Left cardiac atrium (tissue), 4 donors: ENCODE data around the gene BSND. TPM values are rescaled to one million over a fixed set of nuclear protein-coding genes. Genes with fewer than 3 reads are reported as not detected.

Source experiments
- ATAC-seq, 2 donors: fragments of 200-7000 bp; cut with Tn5 transposase; one replicate each; pipeline ENCODE4 v1.9.1; 2020; ENCODE audit warnings: mild to moderate bottlenecking in 2 of 2, moderate library complexity in 2 of 2
- DNase-seq: peaks from one replicate; pipeline ENCODE4 v3.0.0-alpha.2; 2020
- intact Hi-C, 2 donors: fragments of 100-400 bp; cut with DNase I; formaldehyde crosslinking; loops; one replicate each; pipeline versions ENCODE4 v1.14.1 to v1.15.1; 2022 to 2023
- total RNA-seq, 2 donors: library from RNA; stranded (reverse); fragmentation: NEBNext Ultra II Directional; extraction: Animal tissue kit (Norgen Biotek cat#: 25700); gene quantifications; one replicate each; pipeline ENCODE4 v1.2.1, GENCODE V29; 2021
- donor health status: DM: no; HTN: yes; CAD: no.
- donor health status: DM: no; HTN: yes; CAD: no; lungs with severe emphysema.
- donor health status: DM: yes; HTN: yes; CAD: no.
- donor health status: Dilated cardiomyopathy.

BSND gene
- total RNA-seq, 2 donors from 2014 or later: not detected

GRCh38 chr1:55053265-55053954 lies 54.7 kb downstream of the BSND start:
- DNase-seq (peak; percentile 50), ATAC-seq (peak in 1 of 2 donors; percentile 32)
- intact Hi-C loops: no loop called here

- DNase-seq (no peak), ATAC-seq (no peak)
- intact Hi-C loops: no loop called here
These were observed 55.7 kb downstream of the BSND start for GRCh38 chr1:55054396-55054795.

DNA sequence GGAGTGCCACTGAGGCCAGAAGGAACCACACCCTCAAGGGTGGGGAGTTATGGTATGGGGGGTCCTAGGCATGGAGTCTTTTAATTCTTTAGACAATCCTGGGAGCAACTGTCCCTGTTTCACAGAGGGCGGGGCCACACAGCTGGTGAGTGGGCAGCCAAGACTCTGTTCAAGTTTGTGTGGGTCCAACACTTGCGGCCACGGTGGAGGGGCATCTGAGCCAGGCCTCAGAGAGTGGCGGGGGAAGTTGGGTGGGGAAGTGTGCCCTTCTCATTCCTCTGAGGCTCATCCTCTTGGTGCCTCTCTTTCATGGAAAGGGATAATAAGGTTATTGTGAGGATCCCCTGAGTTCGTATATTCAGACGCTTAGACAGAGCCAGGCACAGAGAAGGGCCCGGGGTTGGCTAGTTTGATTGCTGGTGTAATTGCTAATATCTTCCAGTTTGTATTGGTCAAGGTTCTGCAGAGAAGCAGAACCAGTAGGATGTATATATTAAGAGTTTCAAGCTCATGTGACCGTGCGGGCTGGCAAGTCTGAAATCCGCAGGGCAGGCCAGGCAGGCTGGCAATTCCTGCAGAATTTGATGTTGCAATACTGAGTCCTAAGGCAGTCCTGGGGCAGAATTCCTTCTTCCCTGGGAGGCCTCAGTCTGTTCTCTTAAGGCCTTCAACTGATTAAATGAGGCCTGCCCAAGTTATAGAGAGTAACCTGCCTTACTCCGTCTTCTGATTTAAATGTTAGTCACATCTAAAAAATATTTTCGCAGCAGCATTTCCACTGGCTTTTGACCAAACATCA lies 56.5 kb downstream of the BSND start:
- ATAC-seq: no peak
- intact Hi-C loops: no loop called here
- DNase-seq: no peak

- intact Hi-C loops: no loop called here
- ATAC-seq (no peak), DNase-seq (no peak)
These were observed 57.4 kb downstream of the BSND start for GRCh38 chr1:55055951-55056631.

- DNase-seq (no peak), ATAC-seq (no peak)
- intact Hi-C loops: no loop called here
These were observed 57.9 kb downstream of the BSND start for GRCh38 chr1:55056632-55056992.

GRCh38 chr1:55057270-55057955 lies 58.7 kb downstream of the BSND start:
- intact Hi-C loops: no loop called here
- DNase-seq (no peak), ATAC-seq (no peak)

DNA sequence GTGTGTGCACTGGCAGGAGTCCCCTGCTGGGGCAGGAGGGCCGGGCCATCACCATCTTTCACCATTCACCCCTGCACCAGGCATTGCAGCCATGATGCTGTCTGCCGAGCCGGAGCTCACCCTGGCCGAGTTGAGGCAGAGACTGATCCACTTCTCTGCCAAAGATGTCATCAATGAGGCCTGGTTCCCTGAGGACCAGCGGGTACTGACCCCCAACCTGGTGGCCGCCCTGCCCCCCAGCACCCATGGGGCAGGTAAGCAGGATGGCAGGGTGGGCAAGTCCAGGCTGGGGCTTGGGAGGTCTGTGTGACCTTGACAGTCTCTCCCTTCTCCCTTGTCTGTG lies 59.2 kb downstream of the BSND start:
- no peak for DNase-seq
- intact Hi-C loops: no loop called here
- ATAC-seq: no peak

DNA sequence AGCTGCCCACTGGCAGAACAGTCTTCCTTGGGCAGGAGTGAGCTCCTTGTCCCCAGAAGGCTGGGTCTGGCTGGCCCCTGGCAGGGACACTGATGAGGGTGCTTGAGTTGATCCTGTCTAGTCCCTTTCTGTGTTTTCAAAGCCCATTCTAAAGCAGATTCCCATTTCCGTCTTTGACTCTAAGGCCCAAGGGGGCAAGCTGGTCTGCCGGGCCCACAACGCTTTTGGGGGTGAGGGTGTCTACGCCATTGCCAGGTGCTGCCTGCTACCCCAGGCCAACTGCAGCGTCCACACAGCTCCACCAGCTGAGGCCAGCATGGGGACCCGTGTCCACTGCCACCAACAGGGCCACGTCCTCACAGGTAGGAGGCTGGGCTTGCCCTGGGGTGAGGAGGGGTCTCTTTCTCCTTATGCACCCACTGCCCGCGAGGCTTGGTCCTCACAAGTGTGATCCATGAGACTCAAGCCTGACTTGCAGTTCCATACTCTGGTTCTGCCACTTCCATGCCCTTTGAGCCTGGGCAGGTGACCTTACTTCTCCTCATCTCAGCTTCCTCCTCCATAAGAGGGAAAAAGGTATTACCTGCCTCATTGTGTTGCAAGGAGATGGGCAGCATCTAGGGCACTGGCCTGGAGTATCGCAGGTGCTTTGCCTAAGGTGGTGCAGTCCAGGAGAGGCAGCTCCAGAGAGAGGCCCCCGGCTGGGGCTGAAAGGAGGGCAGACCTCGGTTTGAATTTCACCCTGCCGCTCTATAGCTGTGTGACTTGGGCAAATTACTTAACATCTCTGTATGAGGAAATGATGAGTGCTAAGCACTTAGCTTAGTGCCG lies 60.8 kb downstream of the BSND start:
- intact Hi-C loops: no loop called here
- ATAC-seq (no peak), DNase-seq (no peak)

DNA sequence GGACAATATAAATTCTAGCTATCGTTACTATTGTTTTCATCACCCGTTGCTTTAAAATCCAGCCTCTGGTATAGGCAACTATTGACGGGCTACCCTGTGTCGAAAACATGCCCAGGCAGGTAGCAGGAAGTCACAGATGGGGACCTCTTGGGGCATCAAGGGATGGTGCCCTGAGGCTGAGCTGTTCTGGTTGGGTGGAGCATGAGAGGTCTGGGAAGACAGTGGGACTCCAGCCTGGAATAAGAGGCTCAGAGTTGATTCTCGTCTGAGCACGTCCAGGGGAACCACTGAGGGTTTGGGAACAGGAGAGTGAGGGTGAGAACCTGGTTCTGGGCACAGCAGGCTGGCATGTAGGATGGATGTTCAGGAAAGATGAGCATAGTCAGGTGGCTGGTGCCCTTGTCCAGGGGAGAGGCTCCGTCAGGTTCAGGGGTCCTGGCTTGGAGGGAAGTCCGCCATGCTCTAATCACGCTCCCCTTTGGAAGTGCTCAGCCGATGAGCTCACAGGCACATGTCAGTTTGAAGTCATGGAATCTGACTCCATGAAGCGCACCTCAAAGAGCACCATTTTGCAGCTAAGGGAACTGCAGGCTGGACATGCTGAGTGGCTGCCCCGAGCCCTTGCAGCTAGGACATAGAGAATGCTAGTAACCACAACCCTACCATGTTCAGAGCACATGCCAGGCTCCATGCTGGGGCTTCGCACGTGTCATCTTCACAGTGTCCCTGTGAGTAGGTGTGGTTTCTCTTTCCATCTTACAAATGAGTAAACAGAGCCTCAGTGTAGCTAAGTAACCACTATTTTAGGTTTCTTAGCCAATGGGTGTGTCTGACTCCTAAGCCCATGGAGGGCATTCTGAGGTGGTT lies 61.6 kb downstream of the BSND start:
- DNase-seq (no peak), ATAC-seq (no peak)
- intact Hi-C loops: no loop called here

DNA sequence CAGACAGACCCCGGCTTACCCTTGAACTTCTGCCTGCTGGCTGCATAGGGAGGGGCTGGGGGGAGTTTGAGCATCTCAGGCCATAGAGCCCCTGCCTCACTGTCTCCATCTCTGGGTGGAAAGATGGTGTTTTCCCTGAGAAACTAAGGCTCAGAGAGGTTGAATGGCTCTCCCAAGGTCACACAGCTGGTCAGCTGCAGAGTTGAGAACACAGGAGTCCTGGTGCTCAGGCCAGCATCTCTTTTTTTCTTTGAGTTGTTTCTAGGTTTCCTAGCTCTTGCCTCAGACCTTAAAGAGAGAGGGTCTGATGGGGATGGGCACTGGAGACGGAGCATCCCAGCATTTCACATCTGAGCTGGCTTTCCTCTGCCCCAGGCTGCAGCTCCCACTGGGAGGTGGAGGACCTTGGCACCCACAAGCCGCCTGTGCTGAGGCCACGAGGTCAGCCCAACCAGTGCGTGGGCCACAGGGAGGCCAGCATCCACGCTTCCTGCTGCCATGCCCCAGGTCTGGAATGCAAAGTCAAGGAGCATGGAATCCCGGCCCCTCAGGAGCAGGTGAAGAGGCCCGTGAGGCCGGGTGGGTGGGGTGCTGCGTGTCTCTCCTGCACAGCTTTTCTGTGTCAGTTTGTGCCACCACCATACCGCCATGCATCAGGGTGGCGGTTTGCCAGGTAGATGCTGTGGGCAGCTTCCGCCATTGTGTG lies 62.4 kb downstream of the BSND start:
- DNase-seq: no peak
- no peak for ATAC-seq
- intact Hi-C loops: no loop called here

Other genes starting within 250 kb of the BSND start
- 1 to 10 TPM; 2.9 to 3.3 TPM for gene PARS2, start 234.4 kb upstream of the BSND start, total RNA-seq
- gene TTC22, start 197.6 kb upstream of the BSND start, total RNA-seq: under 1 TPM; 0.31 to 0.47 TPM
- gene DHCR24, start 111.7 kb upstream of the BSND start, total RNA-seq: 10 to 100 TPM; 54.7 to 55.4 TPM
- under 1 TPM; 0.24 to 0.27 TPM for gene TMEM61, start 18.3 kb upstream of the BSND start, total RNA-seq
- under 1 TPM in 1 of 2 donors, not detected in 1; 0.13 TPM for gene PCSK9, start 40.6 kb downstream of the BSND start, total RNA-seq
- 10 to 100 TPM; 31.8 to 33.6 TPM for gene USP24, start 216.4 kb downstream of the BSND start, total RNA-seq